ENCODE measurements around the gene ZFR2. TPM values are rescaled to one million over a fixed set of nuclear protein-coding genes. Genes with fewer than 3 reads are reported as not detected.

ZFR2 gene
- total RNA-seq, 2 experiments from 2014 or later: 0.73 to 0.82 TPM

DNA sequence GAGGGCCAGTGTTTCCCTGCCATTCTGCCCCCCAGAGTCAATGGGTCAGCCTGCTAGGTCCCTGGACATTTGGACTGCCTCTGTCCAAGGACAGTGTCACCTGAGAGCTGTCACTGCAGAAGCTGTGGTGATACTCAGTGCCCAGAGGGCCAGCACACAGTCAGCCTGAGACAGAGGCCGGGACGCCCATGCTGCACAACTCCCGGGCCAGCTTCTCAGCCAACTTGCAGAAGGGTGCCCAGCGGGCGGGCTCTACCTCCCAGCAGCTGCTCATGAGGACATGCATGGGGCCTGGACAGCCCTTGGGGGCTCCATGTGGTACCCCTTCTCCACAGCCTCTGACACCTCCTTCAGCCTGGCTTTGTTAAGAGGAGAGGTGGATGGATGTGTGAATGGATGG, 93.0 kb downstream of the ZFR2 start:
- intact Hi-C loops (cut with DNase I, micrococcal nuclease): no loop called here
- Mint-ChIP-seq H3K36me3 (ENCODE audit: low read depth) (peaks cover 5% of the 10 kb centered on the region), H3K4me3 (no peak overlapping the region), H3K27me3 (no peaks in the 10 kb centered on the region), H3K9me3 (no peaks in the 10 kb centered on the region), H3K27ac (no peak overlapping the region), H3K4me1 (ENCODE audit: low read depth) (no peaks in the 10 kb centered on the region)
- no peak overlapping the region for H3K27ac ChIP-seq (ENCODE audit: low read depth in 1 of 2, low read length in 2 of 2)
- no peaks in the 10 kb centered on the region for H3K36me3 ChIP-seq (ENCODE audit: insufficient read depth, low read length)
- peaks cover 0 to 10% of the 10 kb centered on the region in 2 experiments for H3K9me3 ChIP-seq (ENCODE audit: control insufficient read depth in 1 of 2, insufficient read depth in 1 of 2, low read length in 2 of 2)
- ATAC-seq (ENCODE audit: poor library complexity) (no peak), DNase-seq (no peak)
- TF ChIP-seq, protein P1, sequence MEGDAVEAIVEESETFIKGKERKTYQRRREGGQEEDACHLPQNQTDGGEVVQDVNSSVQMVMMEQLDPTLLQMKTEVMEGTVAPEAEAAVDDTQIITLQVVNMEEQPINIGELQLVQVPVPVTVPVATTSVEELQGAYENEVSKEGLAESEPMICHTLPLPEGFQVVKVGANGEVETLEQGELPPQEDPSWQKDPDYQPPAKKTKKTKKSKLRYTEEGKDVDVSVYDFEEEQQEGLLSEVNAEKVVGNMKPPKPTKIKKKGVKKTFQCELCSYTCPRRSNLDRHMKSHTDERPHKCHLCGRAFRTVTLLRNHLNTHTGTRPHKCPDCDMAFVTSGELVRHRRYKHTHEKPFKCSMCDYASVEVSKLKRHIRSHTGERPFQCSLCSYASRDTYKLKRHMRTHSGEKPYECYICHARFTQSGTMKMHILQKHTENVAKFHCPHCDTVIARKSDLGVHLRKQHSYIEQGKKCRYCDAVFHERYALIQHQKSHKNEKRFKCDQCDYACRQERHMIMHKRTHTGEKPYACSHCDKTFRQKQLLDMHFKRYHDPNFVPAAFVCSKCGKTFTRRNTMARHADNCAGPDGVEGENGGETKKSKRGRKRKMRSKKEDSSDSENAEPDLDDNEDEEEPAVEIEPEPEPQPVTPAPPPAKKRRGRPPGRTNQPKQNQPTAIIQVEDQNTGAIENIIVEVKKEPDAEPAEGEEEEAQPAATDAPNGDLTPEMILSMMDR (IDR thresholded peaks at IDR 0.05): no peak
- CTCF ChIA-PET: no interaction called here
- POLR2A ChIA-PET: no interaction called here
- H3K4me1 ChIP-seq (ENCODE audit: insufficient read depth, low read length): no peaks in the 10 kb centered on the region
- H3K4me3 ChIP-seq (ENCODE audit: low read length): no peak overlapping the region
- no peaks in the 10 kb centered on the region for H3K27me3 ChIP-seq (ENCODE audit: control insufficient read depth in 1 of 2, insufficient read depth in 2 of 2, low read length in 2 of 2)

DNA sequence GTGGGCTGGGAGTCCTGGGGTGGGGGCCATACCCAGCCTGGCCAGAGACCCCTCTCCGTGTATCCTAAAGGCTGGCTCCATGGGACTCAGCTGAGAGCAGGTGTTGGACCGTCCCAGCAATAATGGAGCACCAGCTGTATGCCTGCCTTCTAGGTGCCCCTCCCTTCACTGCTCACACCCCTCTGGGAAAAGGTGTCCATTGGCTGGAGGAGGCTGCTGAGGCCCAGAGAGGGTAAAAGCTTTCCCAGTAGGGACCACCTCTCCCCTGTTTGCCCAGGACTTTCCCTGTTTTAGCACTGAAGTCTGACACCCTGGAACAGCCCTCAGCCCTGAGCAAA, 93.5 kb downstream of the ZFR2 start:
- TF ChIP-seq, protein P1 (IDR thresholded peaks at IDR 0.05): no peak
- intact Hi-C loops (cut with DNase I, micrococcal nuclease): no loop called here
- H3K27me3 ChIP-seq (ENCODE audit: control insufficient read depth in 1 of 2, insufficient read depth in 2 of 2, low read length in 2 of 2): no peaks in the 10 kb centered on the region
- DNase-seq (no peak), ATAC-seq (ENCODE audit: poor library complexity) (no peak)
- no peaks in the 10 kb centered on the region for H3K4me1 ChIP-seq (ENCODE audit: insufficient read depth, low read length)
- ChIA-PET CTCF (no interaction called here), POLR2A (no interaction called here)
- no peaks in the 10 kb centered on the region for H3K9me3 Mint-ChIP-seq
- H3K36me3 Mint-ChIP-seq (ENCODE audit: low read depth): peaks cover 5% of the 10 kb centered on the region
- H3K36me3 ChIP-seq (ENCODE audit: insufficient read depth, low read length): no peaks in the 10 kb centered on the region
- no peak overlapping the region for H3K27ac ChIP-seq (ENCODE audit: low read depth in 1 of 2, low read length in 2 of 2)
- no peaks in the 10 kb centered on the region for H3K4me1 Mint-ChIP-seq (ENCODE audit: low read depth)
- no peak overlapping the region for H3K4me3 ChIP-seq (ENCODE audit: low read length)
- H3K4me3 Mint-ChIP-seq: no peak overlapping the region
- no peaks in the 10 kb centered on the region for H3K27me3 Mint-ChIP-seq
- no peak overlapping the region for H3K27ac Mint-ChIP-seq
- H3K9me3 ChIP-seq (ENCODE audit: control insufficient read depth in 1 of 2, insufficient read depth in 1 of 2, low read length in 2 of 2): peaks cover 0 to 5% of the 10 kb centered on the region in 2 experiments

DNA sequence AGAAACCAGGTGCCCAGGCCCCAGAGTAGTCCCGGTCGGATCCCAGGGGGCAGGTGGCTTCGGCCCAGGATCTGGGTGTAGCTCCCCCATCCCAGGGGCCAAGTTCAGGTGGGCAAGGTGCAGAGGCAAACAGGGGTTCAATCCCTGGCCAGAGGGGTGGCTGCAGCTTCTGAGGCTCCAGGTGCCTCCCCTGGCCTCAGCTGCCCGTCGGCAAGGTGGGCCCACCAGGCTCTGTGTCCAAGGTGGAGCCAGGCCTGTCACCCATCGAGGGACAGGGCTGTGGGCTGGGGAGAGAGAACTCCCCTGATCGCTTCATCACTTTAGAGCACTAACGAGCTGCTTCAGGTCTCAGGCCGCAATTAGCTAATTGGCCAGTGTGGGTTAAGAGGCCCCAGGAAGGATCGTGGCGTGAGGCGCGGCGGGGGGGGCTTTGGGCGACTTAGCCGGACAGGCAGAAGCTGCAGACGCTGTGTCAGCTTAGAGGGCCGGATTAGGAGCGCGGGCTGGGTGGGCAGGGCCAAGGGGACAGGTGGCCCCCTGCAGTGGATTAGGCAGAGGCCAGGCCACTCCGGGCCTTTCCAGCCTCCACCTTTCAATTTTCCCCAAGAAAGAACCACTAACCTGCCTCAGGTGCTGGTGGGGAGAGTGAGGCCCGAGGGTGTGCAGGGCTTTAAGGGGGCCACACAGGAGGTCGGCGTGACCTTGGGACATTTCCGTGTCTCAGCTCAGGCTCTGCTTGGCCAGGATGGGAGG, 94.0 kb downstream of the ZFR2 start:
- Histone ChIP-seq H3K9me3 (ENCODE audit: control insufficient read depth in 1 of 2, insufficient read depth in 1 of 2, low read length in 2 of 2) (peaks cover 0 to 5% of the 10 kb centered on the region in 2 experiments), H3K4me1 (ENCODE audit: insufficient read depth, low read length) (no peaks in the 10 kb centered on the region), H3K27ac (ENCODE audit: low read depth in 1 of 2, low read length in 2 of 2) (no peak overlapping the region), H3K27me3 (ENCODE audit: control insufficient read depth in 1 of 2, insufficient read depth in 2 of 2, low read length in 2 of 2) (no peaks in the 10 kb centered on the region), H3K36me3 (ENCODE audit: insufficient read depth, low read length) (no peaks in the 10 kb centered on the region), H3K4me3 (ENCODE audit: low read length) (no peak overlapping the region)
- Mint-ChIP-seq H3K27ac (no peak overlapping the region), H3K36me3 (ENCODE audit: low read depth) (peaks cover 8% of the 10 kb centered on the region), H3K27me3 (no peaks in the 10 kb centered on the region), H3K9me3 (no peaks in the 10 kb centered on the region), H3K4me3 (no peak overlapping the region), H3K4me1 (ENCODE audit: low read depth) (no peaks in the 10 kb centered on the region)
- CTCF ChIA-PET: no interaction called here
- TF ChIP-seq, protein P1 (IDR thresholded peaks at IDR 0.05): no peak
- intact Hi-C loops (cut with DNase I, micrococcal nuclease): no loop called here
- DNase-seq: no peak
- POLR2A ChIA-PET: interaction anchor here (0.9 kb wide), 1 partner anchor 12 kb away, joined by 3 read pairs; the partner anchor contains the start of gene MRPL54
- ATAC-seq (ENCODE audit: poor library complexity): no peak
